ENCODE measurements around the gene MOSPD3. TPM values are rescaled to one million over a fixed set of nuclear protein-coding genes. Genes with fewer than 3 reads are reported as not detected.

The MOSPD3 gene
- total and polyA plus RNA-seq, 2 donors (not counting 3 experiments of a cell fraction or from before 2014, with no cell fraction given), result 24.4 to 40.7 TPM

DNA sequence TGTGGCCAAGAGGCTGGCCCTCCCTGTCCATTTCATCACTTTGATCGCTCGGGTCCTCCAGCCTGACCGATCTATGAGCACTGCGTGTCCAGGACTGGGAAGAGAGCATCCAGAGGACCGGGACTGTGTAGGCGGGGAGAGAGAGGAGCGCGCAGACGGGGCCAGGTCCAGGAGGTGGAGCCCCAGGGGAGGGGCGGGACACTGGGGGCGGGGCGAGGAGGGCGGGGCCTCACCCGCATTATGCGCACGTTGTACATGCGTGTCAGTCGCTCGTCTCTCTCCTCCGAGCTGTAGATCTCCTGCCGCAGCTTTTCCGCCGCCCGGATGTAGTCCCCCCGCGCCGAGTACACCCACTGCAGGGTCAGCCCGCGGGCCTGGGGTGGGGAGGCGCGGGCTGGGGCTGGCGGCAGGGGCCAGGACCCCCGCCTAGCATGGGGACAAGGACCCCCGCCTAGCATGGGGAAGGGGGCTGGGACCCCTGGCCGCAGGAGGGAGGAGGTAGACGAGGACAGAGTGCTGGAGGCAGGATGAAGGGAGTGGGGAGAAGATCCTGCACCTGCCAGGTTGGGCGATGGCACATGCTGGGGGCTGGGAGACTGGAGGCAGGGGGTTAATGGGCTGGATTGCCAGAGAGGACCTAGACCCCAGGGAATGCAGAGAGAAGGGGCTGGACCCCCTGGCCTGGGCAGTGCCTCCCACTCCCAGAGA is 14.3 kb downstream of the MOSPD3 start:
- Histone ChIP-seq H3K9ac (replicated peaks; ENCODE audit: extremely low read depth, insufficient read depth, low read length) (no peak overlapping the region), H3K27ac (ENCODE audit: insufficient read depth, low read depth, low read length) (no peak overlapping the region), H4K20me1 (replicated peaks; ENCODE audit: control insufficient read depth, extremely low read depth, insufficient read depth, low read length) (no peaks in the 10 kb centered on the region), H3K4me2 (ENCODE audit: insufficient read depth, low read length) (peak overlapping the region; percentile 33), H3K4me3 (replicated peaks in 1 of 3; ENCODE audit: insufficient read depth in 1 of 3, low read depth in 1 of 3, low read length in 3 of 3) (peak overlapping the region in 1 of 3 experiments; percentile 16), H2AFZ (ENCODE audit: low read depth, low read length) (peak overlapping the region; percentile 83), H3K9me3 (replicated peaks; ENCODE audit: control insufficient read depth, insufficient read depth, low read length) (no peaks in the 10 kb centered on the region), H3K9me1 (replicated peaks; ENCODE audit: control insufficient read depth, extremely low read depth, insufficient read depth, low read length) (no peaks in the 10 kb centered on the region), H3K27me3 (ENCODE audit: control insufficient read depth in 2 of 2, insufficient read depth in 2 of 2, low read length in 2 of 2) (no peaks in the 10 kb centered on the region), H3K4me1 (ENCODE audit: control insufficient read depth, extremely low read depth, insufficient read depth, low read length) (peaks cover 3% of the 10 kb centered on the region), H3K79me2 (ENCODE audit: control insufficient read depth, insufficient read depth, low read length) (no peaks in the 10 kb centered on the region), H3K36me3 (ENCODE audit: control insufficient read depth in 2 of 2, extremely low read depth in 1 of 2, insufficient read depth in 2 of 2, low read length in 2 of 2) (no peaks in the 10 kb centered on the region)
- dilution Hi-C loops (cut with MboI; ENCODE audit: extremely low pct_ligation_motif_present, low sequenced_read_pairs) (no loop called here), intact Hi-C loops (cut with micrococcal nuclease) (loop anchor here (1.0 to 5.0 kb wide), 3 partner anchors 14 to 66 kb away; partner anchors contain the start of genes ACTL6B, GIGYF1 and MOSPD3)
- ChIA-PET POLR2A (interaction anchor here (0.7 kb wide), 1 partner anchor 339 kb away, joined by 3 read pairs; no protein-coding TSS in a partner anchor), CTCF (interaction anchor here (0.5 to 2.4 kb wide), 7 partner anchors 8 to 157 kb away, joined by 3 to 11 read pairs (median 4); partner anchors contain the start of gene MOSPD3)
- TF ChIP-seq POLR2AphosphoS5 (IDR thresholded peaks at IDR 0.05; ENCODE audit: insufficient read depth, low read depth, low read length), result peak; percentile 40
- no peak for TF ChIP-seq JUN (IDR thresholded peaks at IDR 0.05; ENCODE audit: borderline replicate concordance, insufficient read depth, insufficient read length, low read depth)
- DNase-seq (ENCODE audit: low read depth, low spot score), result peak; percentile 83
- FAIRE-seq, result peak; percentile 86
- no TSS peak for BruUV-seq (replicated peaks)

DNA sequence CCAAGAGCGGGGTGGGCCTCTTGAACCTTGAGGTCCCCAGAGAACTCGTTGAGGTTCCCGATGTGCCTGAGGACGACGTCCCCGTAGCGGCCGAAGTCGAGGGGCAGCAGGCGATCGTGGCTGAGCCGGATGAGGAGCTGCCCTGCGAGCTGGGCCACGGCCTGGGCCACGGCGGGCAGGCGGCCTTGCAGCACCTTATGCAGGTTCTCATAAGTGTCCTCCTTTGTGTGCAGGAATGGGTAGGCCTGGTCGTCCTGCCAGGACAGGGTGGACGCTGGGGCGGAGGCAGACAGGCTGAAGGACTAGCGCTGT is 14.9 kb downstream of the MOSPD3 start:
- H3K27me3 ChIP-seq (ENCODE audit: control insufficient read depth in 2 of 2, insufficient read depth in 2 of 2, low read length in 2 of 2), result no peaks in the 10 kb centered on the region
- no peak overlapping the region for H3K9ac ChIP-seq (replicated peaks; ENCODE audit: extremely low read depth, insufficient read depth, low read length)
- no peaks in the 10 kb centered on the region for H3K79me2 ChIP-seq (ENCODE audit: control insufficient read depth, insufficient read depth, low read length)
- FAIRE-seq (no peak), DNase-seq (ENCODE audit: low read depth, low spot score) (no peak)
- no peaks in the 10 kb centered on the region for H4K20me1 ChIP-seq (replicated peaks; ENCODE audit: control insufficient read depth, extremely low read depth, insufficient read depth, low read length)
- ChIA-PET CTCF (interaction anchor here (0.5 to 2.4 kb wide), 5 partner anchors 7 to 158 kb away, joined by 3 to 11 read pairs (median 4); partner anchors contain the start of gene MOSPD3), POLR2A (no interaction called here)
- H2AFZ ChIP-seq (ENCODE audit: low read depth, low read length), result peak overlapping the region; percentile 65
- H3K9me3 ChIP-seq (replicated peaks; ENCODE audit: control insufficient read depth, insufficient read depth, low read length), result no peaks in the 10 kb centered on the region
- no TSS peak for BruUV-seq (replicated peaks)
- no peaks in the 10 kb centered on the region for H3K36me3 ChIP-seq (ENCODE audit: control insufficient read depth in 2 of 2, extremely low read depth in 1 of 2, insufficient read depth in 2 of 2, low read length in 2 of 2)
- no peaks in the 10 kb centered on the region for H3K9me1 ChIP-seq (replicated peaks; ENCODE audit: control insufficient read depth, extremely low read depth, insufficient read depth, low read length)
- peaks cover 3% of the 10 kb centered on the region for H3K4me1 ChIP-seq (ENCODE audit: control insufficient read depth, extremely low read depth, insufficient read depth, low read length)
- dilution Hi-C loops (cut with MboI; ENCODE audit: extremely low pct_ligation_motif_present, low sequenced_read_pairs), result no loop called here
- peak overlapping the region; percentile 33 for H3K4me2 ChIP-seq (ENCODE audit: insufficient read depth, low read length)
- TF ChIP-seq JUN (IDR thresholded peaks at IDR 0.05; ENCODE audit: borderline replicate concordance, insufficient read depth, insufficient read length, low read depth) (no peak), POLR2AphosphoS5 (IDR thresholded peaks at IDR 0.05; ENCODE audit: insufficient read depth, low read depth, low read length) (no peak), POLR2A (IDR thresholded peaks at IDR 0.05; ENCODE audit: low read depth, low read length) (no peak), FOS (IDR thresholded peaks at IDR 0.05; ENCODE audit: borderline replicate concordance, insufficient read depth, low read length) (no peak), EZH2 (IDR thresholded peaks at IDR 0.05; ENCODE audit: borderline replicate concordance, low read depth, low read length, severe bottlenecking) (no peak), GATA2 (IDR thresholded peaks at IDR 0.05; ENCODE audit: insufficient read depth, insufficient read length, low read depth, low read length) (no peak), MYC (IDR thresholded peaks at IDR 0.05; ENCODE audit: low read depth, low read length) (no peak)
- TF ChIP-seq, protein P1, sequence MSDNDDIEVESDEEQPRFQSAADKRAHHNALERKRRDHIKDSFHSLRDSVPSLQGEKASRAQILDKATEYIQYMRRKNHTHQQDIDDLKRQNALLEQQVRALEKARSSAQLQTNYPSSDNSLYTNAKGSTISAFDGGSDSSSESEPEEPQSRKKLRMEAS (IDR thresholded peaks at IDR 0.05; ENCODE audit: insufficient read depth, insufficient read length), result no peak
- TF ChIP-seq, protein P2, sequence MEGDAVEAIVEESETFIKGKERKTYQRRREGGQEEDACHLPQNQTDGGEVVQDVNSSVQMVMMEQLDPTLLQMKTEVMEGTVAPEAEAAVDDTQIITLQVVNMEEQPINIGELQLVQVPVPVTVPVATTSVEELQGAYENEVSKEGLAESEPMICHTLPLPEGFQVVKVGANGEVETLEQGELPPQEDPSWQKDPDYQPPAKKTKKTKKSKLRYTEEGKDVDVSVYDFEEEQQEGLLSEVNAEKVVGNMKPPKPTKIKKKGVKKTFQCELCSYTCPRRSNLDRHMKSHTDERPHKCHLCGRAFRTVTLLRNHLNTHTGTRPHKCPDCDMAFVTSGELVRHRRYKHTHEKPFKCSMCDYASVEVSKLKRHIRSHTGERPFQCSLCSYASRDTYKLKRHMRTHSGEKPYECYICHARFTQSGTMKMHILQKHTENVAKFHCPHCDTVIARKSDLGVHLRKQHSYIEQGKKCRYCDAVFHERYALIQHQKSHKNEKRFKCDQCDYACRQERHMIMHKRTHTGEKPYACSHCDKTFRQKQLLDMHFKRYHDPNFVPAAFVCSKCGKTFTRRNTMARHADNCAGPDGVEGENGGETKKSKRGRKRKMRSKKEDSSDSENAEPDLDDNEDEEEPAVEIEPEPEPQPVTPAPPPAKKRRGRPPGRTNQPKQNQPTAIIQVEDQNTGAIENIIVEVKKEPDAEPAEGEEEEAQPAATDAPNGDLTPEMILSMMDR (IDR thresholded peaks at IDR 0.05; ENCODE audit: extremely low read depth in 1 of 2, insufficient read depth in 1 of 2, low read depth in 1 of 2, low read length in 2 of 2), result no peak
- no peak overlapping the region for H3K4me3 ChIP-seq (replicated peaks in 1 of 3; ENCODE audit: insufficient read depth in 1 of 3, low read depth in 1 of 3, low read length in 3 of 3)
- intact Hi-C loops (cut with micrococcal nuclease), result loop anchor here (5.0 kb wide), 1 partner anchor 65 kb away; the partner anchor contains the start of gene GIGYF1
- no peak overlapping the region for H3K27ac ChIP-seq (ENCODE audit: insufficient read depth, low read depth, low read length)

Data from endothelial cell of umbilical vein (primary cell).